Colon (tissue), 2 donors: ENCODE measurements around the gene CDON.
"Not testable (repeated sequence)": the region's sequence is repeated elsewhere in the genome, so short reads cannot be mapped to it uniquely, and the experiment has no call there.

Source experiments
- FAIRE-seq: peaks from 2 replicates; lab custom pipeline; 2012; peaks lifted over from hg19 to GRCh38; lab: Jason Lieb, UNC
- donor health status: control.
- donor health status: control.

Gene CDON

DNA sequence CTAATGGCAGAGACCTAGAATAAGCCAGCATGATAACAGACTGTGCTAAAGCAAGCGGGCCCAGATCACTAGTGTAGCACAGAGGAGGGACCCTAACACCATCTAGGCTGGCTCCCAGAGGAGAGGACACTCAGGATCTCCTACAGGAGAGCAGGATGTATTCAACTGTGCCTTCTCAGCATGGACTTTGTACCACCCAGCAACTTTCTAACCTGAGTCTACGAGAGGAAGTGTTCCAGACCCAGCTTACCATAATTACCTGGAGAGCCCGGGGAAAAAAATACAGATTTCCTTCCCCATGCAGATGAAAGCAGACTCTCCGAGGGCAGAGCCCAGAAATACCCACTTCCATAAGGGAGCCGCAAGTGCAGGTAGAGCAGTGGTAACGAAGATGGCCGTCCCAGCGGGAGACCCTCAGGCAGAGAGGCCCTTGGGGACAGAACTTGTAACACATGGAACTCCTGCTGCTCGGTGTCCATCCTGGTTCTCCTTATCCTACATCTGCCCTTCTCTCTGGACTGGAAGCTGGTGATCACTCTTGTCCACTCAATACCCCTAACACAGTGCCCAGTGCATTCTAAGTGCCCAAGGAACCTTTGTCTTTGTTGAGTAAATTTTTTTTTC is 138.2 kb downstream of the CDON start:
- FAIRE-seq: no peak

DNA sequence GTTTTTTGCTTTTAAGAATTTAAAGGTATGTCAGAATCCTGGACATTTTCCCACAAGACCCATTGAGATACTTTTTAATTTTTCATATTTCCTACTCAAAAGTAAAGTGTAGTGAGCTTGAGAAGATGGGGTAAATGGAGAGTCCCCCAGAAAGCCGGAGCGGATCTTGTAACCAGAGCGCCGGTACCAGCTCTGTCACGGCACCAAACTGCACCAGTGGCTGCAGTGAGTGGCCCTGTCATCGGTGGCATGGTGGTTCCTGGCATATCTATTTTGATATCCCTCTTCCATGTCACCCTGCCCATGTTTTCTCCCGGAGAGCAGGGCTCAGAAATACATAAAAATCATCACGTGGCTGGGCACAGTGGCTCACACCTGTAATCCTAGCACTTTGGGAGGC is 139.0 kb downstream of the CDON start:
- no peak for FAIRE-seq

- no peak for FAIRE-seq
These were observed 139.6 kb downstream of the CDON start for GRCh38 chr11:125923012-125923579.

DNA sequence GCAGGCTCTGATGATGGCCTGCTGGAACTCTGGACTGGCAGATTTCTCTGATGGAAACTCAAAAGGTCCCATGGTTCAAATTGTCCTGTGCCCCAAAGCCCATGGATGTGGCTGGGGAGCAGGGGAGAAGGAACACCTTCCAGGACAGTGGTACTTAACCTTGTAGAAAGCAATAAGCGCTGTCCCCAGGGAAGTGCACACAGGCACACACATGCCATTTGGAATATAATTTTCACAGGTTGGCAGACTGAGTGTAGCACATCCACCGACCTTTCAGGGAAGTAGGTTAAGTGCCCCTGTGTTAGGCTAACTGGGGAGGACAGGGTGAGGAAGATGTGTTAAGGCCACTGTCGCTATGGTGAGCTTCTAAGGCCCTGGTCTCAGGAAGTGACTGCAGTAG is 140.5 kb downstream of the CDON start:
- no peak for FAIRE-seq

GRCh38 chr11:125921042-125921441 is 141.6 kb downstream of the CDON start:
- no peak for FAIRE-seq

DNA sequence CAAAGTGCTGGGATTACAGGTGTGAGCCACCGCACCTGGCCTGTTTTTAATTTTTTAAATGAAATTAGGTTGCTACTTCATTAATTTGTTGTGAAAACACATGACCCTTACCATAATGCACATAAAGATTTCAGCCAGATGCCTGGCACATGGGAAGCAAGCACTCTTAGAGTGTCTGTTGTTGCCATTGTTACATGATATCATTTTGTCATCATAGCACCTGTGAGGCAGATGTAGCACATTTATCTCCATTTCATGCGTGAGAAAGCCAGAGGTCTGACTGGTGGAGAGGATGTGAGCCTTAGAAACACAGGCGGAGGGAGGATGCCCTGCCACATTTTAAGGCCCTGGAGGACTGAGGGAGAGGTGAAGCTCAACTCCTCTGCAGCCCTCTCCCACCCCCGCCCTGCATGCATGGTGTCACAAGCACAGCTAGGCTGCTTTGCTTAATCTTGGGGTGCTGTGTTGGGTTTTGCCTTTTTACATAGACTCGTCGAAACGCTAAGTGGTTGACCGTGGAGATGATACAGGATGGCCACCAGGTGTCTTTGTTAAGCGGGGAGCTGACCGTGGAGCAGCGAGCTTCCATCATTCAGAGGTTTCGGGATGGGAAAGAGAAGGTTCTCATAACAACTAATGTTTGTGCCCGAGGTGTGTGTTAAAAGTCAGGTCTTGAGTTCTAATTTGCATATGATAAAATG is 144.4 kb downstream of the CDON start:
- no peak for FAIRE-seq

- no peak for FAIRE-seq
These were observed 145.9 kb downstream of the CDON start for GRCh38 chr11:125916683-125917347.

DNA sequence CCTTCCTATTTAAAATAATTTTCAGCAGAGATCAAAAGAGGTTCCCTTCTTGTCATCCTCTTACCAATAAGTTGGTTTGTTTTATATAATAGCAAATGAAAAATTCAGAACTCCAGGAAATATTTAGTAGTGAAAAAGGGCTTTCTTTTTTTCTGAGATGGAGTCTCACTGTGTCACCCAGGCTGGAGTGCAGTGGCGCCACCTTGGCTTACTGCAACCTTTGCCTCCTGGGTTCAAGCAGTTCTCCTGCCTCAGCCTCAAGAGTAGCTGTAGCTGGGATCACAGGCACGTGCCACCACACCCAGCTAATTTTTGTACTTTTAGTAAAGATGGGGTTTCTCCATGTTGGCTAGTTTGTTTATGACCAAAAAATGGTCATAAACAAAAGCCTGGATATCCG is 148.1 kb downstream of the CDON start:
- not testable (repeated sequence) for FAIRE-seq

GRCh38 chr11:125910226-125910849 is 152.3 kb downstream of the CDON start:
- no peak for FAIRE-seq
